GM15510 (cell line): Measurements from ENCODE around the gene MTHFR.

Experiments used
- POLR2A ChIP-seq: IDR thresholded peaks from 3 replicates; pipeline ENCODE4 v1.6.1; 2011; ENCODE audit warnings: borderline replicate concordance; ENCODE audit not compliant: insufficient read length; ENCODE audit errors: extremely low read depth

MTHFR gene

DNA sequence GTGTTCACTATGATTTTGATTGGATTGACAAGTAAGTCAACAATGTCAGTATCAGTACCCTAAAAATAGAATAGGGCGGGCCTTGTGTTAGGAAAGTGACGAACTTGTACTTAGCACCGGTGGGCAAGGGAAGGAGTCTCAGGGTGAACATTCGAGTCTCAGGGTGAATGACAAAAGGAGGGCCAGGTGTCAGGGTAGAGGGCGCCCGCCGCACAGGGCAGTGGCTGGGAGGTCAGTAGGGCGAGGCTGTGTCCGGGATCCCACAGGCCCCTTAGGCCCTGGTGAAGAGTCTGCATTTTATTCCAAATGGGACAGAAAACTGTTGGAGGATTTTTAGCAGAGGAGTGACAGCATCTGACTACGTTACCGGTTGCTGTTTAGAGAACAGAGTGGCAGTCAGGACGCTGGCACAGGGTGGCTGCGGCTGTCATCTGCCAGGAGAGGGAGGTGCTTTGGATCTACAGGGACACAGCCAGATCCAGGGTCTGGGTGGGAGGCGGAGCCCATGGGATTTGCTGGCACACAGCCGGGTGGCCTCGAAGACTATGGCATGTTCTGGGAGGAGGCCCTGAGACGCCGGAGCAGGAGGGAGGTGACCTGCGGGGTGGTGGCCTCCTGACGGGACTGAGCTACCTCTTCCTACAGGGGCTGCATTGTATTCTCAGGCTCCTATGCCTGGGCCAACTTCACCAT is 58.8 kb downstream of the MTHFR start:
- TF ChIP-seq POLR2A = no peak

- no peak for TF ChIP-seq POLR2A
Measured at GRCh38 chr1:11746092-11746491, 59.7 kb downstream of the MTHFR start.

GRCh38 chr1:11744287-11744686 is 61.5 kb downstream of the MTHFR start:
- no peak for TF ChIP-seq POLR2A

- TF ChIP-seq POLR2A = no peak
Measured at GRCh38 chr1:11741919-11742558, 63.7 kb downstream of the MTHFR start.

DNA sequence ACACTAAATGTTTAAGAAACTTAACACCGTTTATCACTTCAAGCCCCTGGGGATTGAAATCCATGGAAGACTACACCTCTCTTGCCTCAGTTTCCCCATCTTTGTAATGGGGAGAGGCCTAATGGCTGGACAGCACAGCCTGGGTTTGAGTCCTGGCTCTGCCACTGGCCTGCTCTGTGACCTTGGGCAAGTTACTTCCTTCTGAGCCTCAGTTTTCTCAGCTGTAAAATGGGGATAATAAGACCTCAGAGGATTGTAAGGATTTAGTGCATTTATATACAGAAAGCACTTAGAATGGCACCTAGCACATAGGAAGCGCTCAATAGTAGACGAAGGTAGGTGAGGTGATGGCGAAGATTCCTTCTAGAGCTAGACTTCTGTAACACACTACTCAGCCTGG is 64.3 kb downstream of the MTHFR start:
- TF ChIP-seq POLR2A = no peak

GRCh38 chr1:11740258-11741192 is 65.2 kb downstream of the MTHFR start:
- TF ChIP-seq POLR2A = no peak

- TF ChIP-seq POLR2A = no peak
Measured at GRCh38 chr1:11738783-11739182, 67.0 kb downstream of the MTHFR start.

- TF ChIP-seq POLR2A = no peak
Measured at GRCh38 chr1:11738096-11738495, 67.7 kb downstream of the MTHFR start.

GRCh38 chr1:11736746-11737639 is 68.8 kb downstream of the MTHFR start:
- TF ChIP-seq POLR2A = no peak

GRCh38 chr1:11735854-11736745 is 69.7 kb downstream of the MTHFR start, which contains the start of gene AGTRAP:
TSS of gene AGTRAP (plus strand) at chr1:11736136. CDS start at chr1:11736209, 73 bp downstream.
- TF ChIP-seq POLR2A = peak; percentile 51
